Panc1 (cell line): ENCODE results near the gene AQP7. TPM values are rescaled to one million over a fixed set of nuclear protein-coding genes. Genes with fewer than 3 reads are reported as not detected.

Experiments
- ATAC-seq: fragments of 200-7000 bp; cut with Tn5 transposase; 2 replicates; pipeline ENCODE4 v1.9.1; 2020; ENCODE audit warnings: mild to moderate bottlenecking, moderate library complexity
- BruUV-seq: library from RNA; stranded (reverse); fragments of 400-500 nt; replicated peaks from 2 replicates; lab custom pipeline; 2021; lab: Mats Ljungman, UMichigan
- CTCF ChIA-PET: fragments of 300-600 bp; sonication (Branson Sonifier 250); formaldehyde crosslinking; loops from one replicate; lab custom pipeline; 2022; ENCODE audit warnings: antibody characterized with exemption; lab: Charles Lee
- POLR2A ChIA-PET: fragments of 300-600 bp; sonication (Branson Sonifier 250); formaldehyde crosslinking; loops from one replicate; lab custom pipeline; 2022; ENCODE audit warnings: antibody characterized with exemption; lab: Charles Lee
- DNase-seq: peaks from one replicate; pipeline ENCODE4 v3.0.0-alpha.2; 2010; ENCODE audit warnings: low read depth, low spot score
- H3K27ac ChIP-seq: 2 replicates; pipeline ENCODE4 v1.5.1; 2011; ENCODE audit warnings: mild to moderate bottlenecking, low read length, inconsistent platforms
- H3K27me3 ChIP-seq: fragments of 200-500 bp; sonication (Bioruptor generic); 2 replicates; pipeline ENCODE4 v1.6.0; 2014; ENCODE audit warnings: low read length, inconsistent platforms; ENCODE audit not compliant: control insufficient read depth, insufficient read depth
- H3K36me3 ChIP-seq: fragments of 200-500 bp; sonication (Bioruptor generic); 2 replicates; pipeline ENCODE4 v1.5.1; 2014; ENCODE audit warnings: inconsistent platforms, mild to moderate bottlenecking, low read length, moderate library complexity; ENCODE audit not compliant: control insufficient read depth, insufficient read depth
- H3K4me1 ChIP-seq: 2 replicates; pipeline ENCODE4 v1.5.1; 2011; ENCODE audit warnings: inconsistent platforms, mild to moderate bottlenecking, low read length, moderate library complexity; ENCODE audit not compliant: control insufficient read depth, insufficient read depth
- H3K4me3 ChIP-seq, 2 experiments: 2 replicates each; pipeline ENCODE4 v1.5.1; 2011 to 2012; ENCODE audit warnings: low read depth in 2 of 2, low read length in 2 of 2, mild to moderate bottlenecking in 2 of 2, inconsistent platforms in 1 of 2, moderate library complexity in 1 of 2
- H3K9me3 ChIP-seq: fragments of 200-500 bp; sonication (Bioruptor generic); 2 replicates; pipeline ENCODE4 v1.5.1; 2014; ENCODE audit warnings: low read depth, mild to moderate bottlenecking, inconsistent platforms, low read length, moderate library complexity; ENCODE audit not compliant: control insufficient read depth, insufficient read depth
- CTCF ChIP-seq: fragments of 450-650 bp; IDR thresholded peaks from 2 replicates; pipeline ENCODE4 v1.5.1; 2017; ENCODE audit warnings: mild to moderate bottlenecking
- POLR2AphosphoS5 ChIP-seq: IDR thresholded peaks from 2 replicates; pipeline ENCODE4 v1.6.1; 2012; ENCODE audit warnings: mild to moderate bottlenecking, low read depth, low read length, moderate library complexity
- REST ChIP-seq, 2 experiments: IDR thresholded peaks; 2 replicates each; pipeline ENCODE4 v1.6.1; 2011 to 2012; ENCODE audit warnings: low read depth in 2 of 2, control low read depth in 1 of 2, low read length in 1 of 2, mild to moderate bottlenecking in 1 of 2, moderate library complexity in 1 of 2; ENCODE audit not compliant: insufficient read depth in 1 of 2
- SIN3A ChIP-seq: IDR thresholded peaks from 2 replicates; pipeline ENCODE4 v1.6.1; 2012; ENCODE audit warnings: low read depth, mild to moderate bottlenecking, low read length, moderate library complexity, borderline replicate concordance; ENCODE audit not compliant: insufficient read depth
- TCF7L2 ChIP-seq: IDR thresholded peaks from 2 replicates; pipeline ENCODE4 v1.6.1; 2011; ENCODE audit warnings: mild to moderate bottlenecking, low read depth, low read length, inconsistent platforms
- in situ Hi-C: cut with HindIII; loops from 2 replicates; pipeline ENCODE4 v1.10.0; 2016; ENCODE audit warnings: low sequenced_read_pairs, low pct_unique_long_range_greater_than_20kb
- intact Hi-C: fragments of 100-400 bp; cut with micrococcal nuclease; formaldehyde crosslinking; loops from one replicate; pipeline ENCODE4 v1.10.0; 2022; ENCODE audit not compliant: unreplicated experiment
- total RNA-seq: library from RNA; stranded (reverse); gene quantifications from one replicate; pipeline ENCODE4 v1.2.1, GENCODE V29; 2021; ENCODE audit not compliant: unreplicated experiment

Gene AQP7
- total RNA-seq, 1 experiment from 2014 or later: 0.26 TPM

GRCh38 chr9:33408087-33408486, 5.7 kb upstream of the AQP7 start:
- no peaks in the 10 kb centered on the region for H3K9me3 ChIP-seq
- no peak for DNase-seq
- POLR2A ChIA-PET: no interaction called here
- no TSS peak for BruUV-seq
- H3K4me1 ChIP-seq: 0 out of 2 replicates have a peak, but pooled peaks cover 2% of the 10 kb centered on the region
- H3K27me3 ChIP-seq: no peaks in the 10 kb centered on the region
- in situ Hi-C loops: no loop called here
- intact Hi-C loops: loop anchor here (5.0 kb wide), 1 partner anchor 59 kb away; no protein-coding TSS in a partner anchor
- CTCF ChIA-PET: interaction anchor here (0.6 to 1.4 kb wide), 3 partner anchors 39 to 46 kb away, joined by 3 read pairs; partner anchors contain the start of gene AQP3
- H3K36me3 ChIP-seq: no peaks in the 10 kb centered on the region
- H3K27ac ChIP-seq: no peak overlapping the region
- peak; percentile 57; the same call in 1 of the 2 replicates for ATAC-seq
- H3K4me3 ChIP-seq: no peak overlapping the region
- no peak for TF ChIP-seq SIN3A
- TF ChIP-seq TCF7L2: no peak
- no peak for TF ChIP-seq CTCF
- TF ChIP-seq REST (IDR thresholded peaks at IDR 0.05; ENCODE audit: insufficient read depth in 1 of 2, low read depth in 2 of 2, low read length in 1 of 2): no peak
- no peak for TF ChIP-seq POLR2AphosphoS5

GRCh38 chr9:33407061-33407460, 4.7 kb upstream of the AQP7 start:
- in situ Hi-C loops (no loop called here), intact Hi-C loops (loop anchor here (5.0 kb wide), 1 partner anchor 60 kb away; no protein-coding TSS in a partner anchor)
- POLR2A ChIA-PET: no interaction called here
- H3K36me3 ChIP-seq: no peaks in the 10 kb centered on the region
- H3K27ac ChIP-seq: no peak overlapping the region
- DNase-seq (no peak), ATAC-seq (no peak)
- no peaks in the 10 kb centered on the region for H3K27me3 ChIP-seq
- CTCF ChIA-PET: interaction anchor here (1.4 kb wide), 1 partner anchor 45 kb away, joined by 3 read pairs; no protein-coding TSS in a partner anchor
- H3K4me3 ChIP-seq: no peak overlapping the region
- TF ChIP-seq SIN3A (no peak), REST (IDR thresholded peaks at IDR 0.05; ENCODE audit: insufficient read depth in 1 of 2, low read depth in 2 of 2, low read length in 1 of 2) (no peak)
- H3K9me3 ChIP-seq: no peaks in the 10 kb centered on the region
- H3K4me1 ChIP-seq: 0 out of 2 replicates have a peak, but pooled peaks cover 3% of the 10 kb centered on the region
- BruUV-seq: no TSS peak
